Upper lobe of left lung (tissue), 6 donors: ENCODE data around the gene PFKM. TPM values are rescaled to one million over a fixed set of nuclear protein-coding genes. Genes with fewer than 3 reads are reported as not detected.
"Not testable (repeated sequence)": the region's sequence is repeated elsewhere in the genome, so short reads cannot be mapped to it uniquely, and the experiment has no call there.

ENCODE experiments used
- ATAC-seq, 2 donors: fragments of 200-7000 bp; cut with Tn5 transposase; one replicate each; pipeline ENCODE4 v1.9.1; 2022; ENCODE audit warnings: mild to moderate bottlenecking in 2 of 2, moderate library complexity in 2 of 2; ENCODE audit not compliant: low FRiP score in 2 of 2
- DNase-seq, 2 donors: peaks; one replicate each; pipeline ENCODE4 v3.0.0-alpha.2; 2019 to 2020
- H3K27ac ChIP-seq, 4 donors: fragments of 200-600 bp; sonication (generic); one replicate each; pipeline ENCODE4 v1.5.1; 2016 to 2019
- H3K27me3 ChIP-seq, 4 donors: fragments of 200-600 bp; sonication (generic); one replicate each; pipeline ENCODE4 v1.5.1; 2017 to 2019
- H3K36me3 ChIP-seq, 4 donors: fragments of 200-600 bp; sonication (generic); one replicate each; pipeline ENCODE4 v1.5.1; 2016 to 2019
- H3K4me1 ChIP-seq, 4 donors: fragments of 200-600 bp; sonication (generic); one replicate each; pipeline ENCODE4 v1.5.1; 2018 to 2019
- H3K4me3 ChIP-seq, 4 donors: fragments of 200-600 bp; sonication (generic); one replicate each; pipeline ENCODE4 v1.5.1; 2017 to 2019; ENCODE audit warnings: mild to moderate bottlenecking in 2 of 4, moderate library complexity in 1 of 4
- H3K9me3 ChIP-seq, 4 donors: fragments of 200-600 bp; sonication (generic); one replicate each; pipeline ENCODE4 v1.5.1; 2018 to 2019
- EP300 ChIP-seq, 4 donors: sonication (generic); formaldehyde crosslinking; IDR thresholded peaks; one replicate each; pipeline ENCODE4 v1.5.1; 2017; ENCODE audit warnings: antibody characterized with exemption in 4 of 4, control low read depth in 2 of 4
- POLR2A ChIP-seq, 4 donors: fragments of 450-650 bp; IDR thresholded peaks; one replicate each; pipeline ENCODE4 v1.5.1; 2016 to 2017; ENCODE audit warnings: antibody characterized with exemption in 4 of 4, mild to moderate bottlenecking in 2 of 4
- POLR2AphosphoS5 ChIP-seq, 2 donors: sonication (generic); formaldehyde crosslinking; IDR thresholded peaks; one replicate each; pipeline ENCODE4 v1.5.1; 2017; ENCODE audit warnings: antibody characterized with exemption in 2 of 2
- WGBS, 2 donors: methylation state at CpG; one replicate each; pipeline ENCODE4 v1.1.5; 2017 to 2018; 5-methylcytosine and 5-hydroxymethylcytosine counted together
- total RNA-seq, 6 donors: library from RNA; depleted of rRNA in 4 of 6; stranded (reverse); fragments of >200 nt in 4 of 6; gene quantifications; one replicate each; pipeline versions ENCODE4 v1.1.0 to v1.2.1, GENCODE V29; 2016 to 2021
- TF ChIP-seq, protein P1 (sequence below), 6 experiments: fragments of 450-650 bp in 4 of 6; fragments of 200-600 bp in 2 of 6; sonication (generic) in 2 of 6; IDR thresholded peaks; one replicate each; pipeline ENCODE4 v1.5.1; 2016 to 2019; ENCODE audit warnings: antibody characterized with exemption in 6 of 6
- donor health status: DM: no; HTN: no; CAD: no; lungs with moderate emphysema.
- donor health status: DM: no; HTN: yes; CAD: no; lungs with severe emphysema.

PFKM gene
- total RNA-seq, 6 donors from 2014 or later, result 21.4 to 52.4 (median 36.3) TPM

DNA sequence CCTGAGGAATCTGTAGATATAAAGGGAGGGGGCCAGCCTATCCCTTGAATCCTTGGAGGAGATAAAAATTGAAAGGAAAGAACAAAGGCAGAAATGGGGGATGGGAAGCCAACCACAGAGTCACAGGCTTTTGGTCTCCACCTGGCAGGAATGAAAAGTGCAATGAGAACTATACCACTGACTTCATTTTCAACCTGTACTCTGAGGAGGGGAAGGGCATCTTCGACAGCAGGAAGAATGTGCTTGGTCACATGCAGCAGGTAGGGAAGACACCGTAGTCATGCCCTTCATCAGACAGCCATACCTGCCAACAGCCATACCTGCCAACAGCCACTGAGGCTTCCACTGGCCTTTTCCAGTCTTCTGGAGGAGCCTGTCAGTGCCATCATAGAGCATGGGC lies 24.7 kb downstream of the PFKM start:
- WGBS, 2 donors, result 80 to 90% methylated on average over 2 of the region's 2 CpGs
- no peak for TF ChIP-seq POLR2AphosphoS5 (IDR thresholded peaks at IDR 0.05)
- no peak for TF ChIP-seq POLR2A (IDR thresholded peaks at IDR 0.05)
- TF ChIP-seq, protein P1, sequence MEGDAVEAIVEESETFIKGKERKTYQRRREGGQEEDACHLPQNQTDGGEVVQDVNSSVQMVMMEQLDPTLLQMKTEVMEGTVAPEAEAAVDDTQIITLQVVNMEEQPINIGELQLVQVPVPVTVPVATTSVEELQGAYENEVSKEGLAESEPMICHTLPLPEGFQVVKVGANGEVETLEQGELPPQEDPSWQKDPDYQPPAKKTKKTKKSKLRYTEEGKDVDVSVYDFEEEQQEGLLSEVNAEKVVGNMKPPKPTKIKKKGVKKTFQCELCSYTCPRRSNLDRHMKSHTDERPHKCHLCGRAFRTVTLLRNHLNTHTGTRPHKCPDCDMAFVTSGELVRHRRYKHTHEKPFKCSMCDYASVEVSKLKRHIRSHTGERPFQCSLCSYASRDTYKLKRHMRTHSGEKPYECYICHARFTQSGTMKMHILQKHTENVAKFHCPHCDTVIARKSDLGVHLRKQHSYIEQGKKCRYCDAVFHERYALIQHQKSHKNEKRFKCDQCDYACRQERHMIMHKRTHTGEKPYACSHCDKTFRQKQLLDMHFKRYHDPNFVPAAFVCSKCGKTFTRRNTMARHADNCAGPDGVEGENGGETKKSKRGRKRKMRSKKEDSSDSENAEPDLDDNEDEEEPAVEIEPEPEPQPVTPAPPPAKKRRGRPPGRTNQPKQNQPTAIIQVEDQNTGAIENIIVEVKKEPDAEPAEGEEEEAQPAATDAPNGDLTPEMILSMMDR (IDR thresholded peaks at IDR 0.05), result no peak
- TF ChIP-seq EP300 (IDR thresholded peaks at IDR 0.05), result no peak

DNA sequence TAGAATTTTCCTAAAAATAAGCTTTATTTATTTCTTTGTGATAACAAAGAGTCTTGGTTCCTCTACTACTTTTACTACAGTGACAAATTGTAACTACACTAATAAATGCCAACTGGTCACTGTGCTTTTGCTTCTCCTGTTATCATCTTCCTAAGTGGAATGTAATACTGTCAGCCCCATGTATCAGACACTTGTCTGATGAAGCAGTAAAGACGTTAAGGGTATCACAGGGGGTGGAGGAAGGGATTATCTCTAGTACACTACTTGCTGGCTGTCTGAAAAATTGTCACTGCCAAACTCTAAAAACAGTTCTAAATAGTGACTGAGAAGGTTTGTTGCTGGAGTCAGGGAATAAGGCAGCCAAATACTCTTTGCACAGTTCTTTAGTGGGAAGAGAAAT lies 26.8 kb downstream of the PFKM start:
- Histone ChIP-seq H3K9me3 (no peaks in the 10 kb centered on the region), H3K27ac (no peak overlapping the region), H3K4me3 (no peak overlapping the region), H3K4me1 (no peaks in the 10 kb centered on the region), H3K27me3 (no peaks in the 10 kb centered on the region), H3K36me3 (peaks cover 26 to 99% (median 68%) of the 10 kb centered on the region in 4 donors)
- ATAC-seq (no peak), DNase-seq (no peak)
- WGBS, 2 donors, result 59 to 68% methylated on average over 1 of the region's 1 CpG
- TF ChIP-seq EP300 (IDR thresholded peaks at IDR 0.05) (no peak), POLR2A (IDR thresholded peaks at IDR 0.05) (no peak), POLR2AphosphoS5 (IDR thresholded peaks at IDR 0.05) (no peak)
- TF ChIP-seq, protein P1 (IDR thresholded peaks at IDR 0.05), result no peak

More for the DNA sequence above, 24.7 kb downstream of the PFKM start:
- Histone ChIP-seq H3K27me3 (no peaks in the 10 kb centered on the region), H3K27ac (no peak overlapping the region), H3K4me3 (no peak overlapping the region), H3K4me1 (no peaks in the 10 kb centered on the region), H3K9me3 (no peaks in the 10 kb centered on the region), H3K36me3 (peaks cover 16 to 99% (median 59%) of the 10 kb centered on the region in 4 donors)
- DNase-seq, result no peak
- no peak for ATAC-seq

- Histone ChIP-seq H3K27me3 (no peaks in the 10 kb centered on the region), H3K27ac (no peak overlapping the region), H3K9me3 (no peaks in the 10 kb centered on the region), H3K4me1 (peaks cover 2 to 6% (median 4%) of the 10 kb centered on the region in 4 donors), H3K36me3 (peaks cover 24 to 72% (median 52%) of the 10 kb centered on the region in 4 donors), H3K4me3 (no peak overlapping the region)
- ATAC-seq (no peak), DNase-seq (no peak)
- TF ChIP-seq EP300 (IDR thresholded peaks at IDR 0.05), result no peak
- WGBS, 2 donors, result 79 to 81% methylated on average over 2 of the region's 2 CpGs
Measured at GRCh38 chr12:48151103-48151771, 32.1 kb downstream of the PFKM start.

DNA sequence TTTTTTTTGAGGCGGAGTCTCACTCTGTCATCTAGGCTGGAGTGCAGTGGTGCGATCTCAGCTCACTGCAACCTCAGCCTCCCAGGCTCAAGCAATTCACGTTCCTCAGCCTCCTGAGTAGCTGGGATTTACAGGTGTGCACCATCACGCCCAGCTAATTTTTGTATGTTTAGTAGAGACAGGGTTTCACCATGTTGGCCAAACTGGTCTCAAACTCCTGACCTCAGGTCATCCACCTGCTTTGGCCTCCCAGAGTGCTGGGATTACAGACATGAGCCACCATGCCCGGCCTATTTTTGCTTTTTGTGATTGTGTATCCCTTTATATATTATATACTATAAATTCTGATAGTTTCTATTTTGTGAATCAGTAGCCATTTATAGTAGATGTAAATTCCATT lies 36.6 kb downstream of the PFKM start:
- H3K36me3 ChIP-seq, result peaks cover 9 to 28% (median 19%) of the 10 kb centered on the region in 4 donors
- DNase-seq, H3K4me3 ChIP-seq, H3K9me3 ChIP-seq, ATAC-seq, H3K27me3 ChIP-seq, H3K27ac ChIP-seq: not testable (repeated sequence)
- H3K4me1 ChIP-seq, result peaks cover 6 to 20% (median 9%) of the 10 kb centered on the region in 4 donors
- WGBS, 2 donors, result 95% methylated on average over 5 of the region's 5 CpGs

GRCh38 chr12:48156652-48157017 lies 37.5 kb downstream of the PFKM start:
- no peaks in the 10 kb centered on the region for H3K27me3 ChIP-seq
- 24 to 26% methylated on average over 8 of the region's 8 CpGs for WGBS, 2 donors
- H3K27ac ChIP-seq, result peak overlapping the region; percentile 78 to 91 (median 90)
- DNase-seq (no peak), ATAC-seq (no peak)
- TF ChIP-seq, protein P1 (IDR thresholded peaks at IDR 0.05), result no peak
- TF ChIP-seq EP300 (IDR thresholded peaks at IDR 0.05), result no peak
- TF ChIP-seq POLR2A (IDR thresholded peaks at IDR 0.05), result no peak
- no peak for TF ChIP-seq POLR2AphosphoS5 (IDR thresholded peaks at IDR 0.05)
- H3K36me3 ChIP-seq, result peaks cover 1 to 19% (median 10%) of the 10 kb centered on the region in 4 donors
- H3K9me3 ChIP-seq, result no peaks in the 10 kb centered on the region
- peak overlapping the region; percentile 95 to 98 (median 96) for H3K4me3 ChIP-seq
- peaks cover 6 to 20% (median 9%) of the 10 kb centered on the region in 4 donors for H3K4me1 ChIP-seq
